Heart left ventricle (tissue), 16 donors: ENCODE measurements around the gene CIAO2A. TPM values are rescaled to one million over a fixed set of nuclear protein-coding genes. Genes with fewer than 3 reads are reported as not detected.

Experiments
- ATAC-seq, 4 donors: fragments of 200-7000 bp; cut with Tn5 transposase; one replicate each; pipeline ENCODE4 v1.9.1; 2020 to 2022; ENCODE audit warnings: moderate library complexity in 4 of 4, mild to moderate bottlenecking in 3 of 4, moderate number of reproducible peaks in 1 of 4
- DNase-seq, 5 donors: peaks; one replicate each; pipeline ENCODE4 v3.0.0-alpha.2; 2020
- H3K27ac ChIP-seq, 12 donors: fragments of 200-600 bp; sonication (generic) in 4 of 12; one replicate each; pipeline versions ENCODE4 v1.5.0 to v1.8.0; 2016 to 2022; ENCODE audit warnings: mild to moderate bottlenecking in 2 of 12
- H3K27me3 ChIP-seq, 9 donors: fragments of 200-600 bp; sonication (generic) in 2 of 9; one replicate each; pipeline versions ENCODE4 v1.5.1 to v1.8.0; 2016 to 2022; ENCODE audit warnings: mild to moderate bottlenecking in 3 of 9
- H3K36me3 ChIP-seq, 9 donors: fragments of 200-600 bp; sonication (generic) in 2 of 9; one replicate each; pipeline versions ENCODE4 v1.5.0 to v1.8.0; 2018 to 2022; ENCODE audit warnings: mild to moderate bottlenecking in 2 of 9
- H3K4me1 ChIP-seq, 12 donors: fragments of 200-600 bp; sonication (generic) in 4 of 12; one replicate each; pipeline versions ENCODE4 v1.5.0 to v1.8.0; 2016 to 2022; ENCODE audit warnings: mild to moderate bottlenecking in 3 of 12
- H3K4me3 ChIP-seq, 12 donors: fragments of 200-600 bp; sonication (generic) in 4 of 12; one replicate each; pipeline versions ENCODE4 v1.5.0 to v1.8.0; 2017 to 2022; ENCODE audit warnings: mild to moderate bottlenecking in 9 of 12, moderate library complexity in 4 of 12
- H3K9me3 ChIP-seq, 12 donors: fragments of 200-600 bp; sonication (generic) in 4 of 12; one replicate each; pipeline versions ENCODE4 v1.5.0 to v1.8.0; 2016 to 2022; ENCODE audit warnings: mild to moderate bottlenecking in 1 of 12
- CTCF ChIP-seq, 12 donors: fragments of 200-600 bp; sonication (generic) in 4 of 12; IDR thresholded peaks; one replicate each; pipeline versions ENCODE4 v1.5.0 to v1.8.0; 2018 to 2022; ENCODE audit warnings: antibody characterized with exemption in 12 of 12, mild to moderate bottlenecking in 5 of 12
- POLR2A ChIP-seq, 2 donors: fragments of 450-650 bp; IDR thresholded peaks; one replicate each; pipeline ENCODE4 v1.6.1; 2017; ENCODE audit warnings: antibody characterized with exemption in 2 of 2, mild to moderate bottlenecking in 2 of 2, moderate library complexity in 2 of 2
- WGBS, 4 donors: extraction: QIAGEN DNeasy Blood & Tissue Kit in 2 of 4; methylation state at CpG; one replicate each; pipeline versions ENCODE4 v1.1.5 to v1.1.7; 2013 to 2018; 5-methylcytosine and 5-hydroxymethylcytosine counted together
- intact Hi-C, 10 donors: fragments of 100-400 bp; cut with DNase I; formaldehyde crosslinking; loops; one replicate each; pipeline versions ENCODE4 v1.11.1 to v1.14.2; 2022
- polyA plus RNA-seq, 2 donors: library from polyadenylated mRNA; stranded (reverse); fragments of 200-250 nt; gene quantifications; one replicate each; pipeline ENCODE4 v1.2.3, GENCODE V29; 2013
- total RNA-seq, 9 donors: library from RNA; depleted of rRNA in 2 of 9; stranded (reverse); fragments of >200 nt in 2 of 9; fragmentation: NEBNext Ultra II Directional in 3 of 9; extraction: Animal tissue kit (Norgen Biotek cat#: 25700) in 3 of 9; gene quantifications; one replicate each; pipeline versions ENCODE4 v1.1.0 to v1.2.4, GENCODE V29; 2016 to 2023
- donor health status: ischemic (EF 13 %, LVEDD 7.1; RV severe dilation, severe dysfunction).
- donor health status: healthy with polysubstance abuse.
- donor health status: DM: no; HTN: yes; CAD: no.
- donor health status: DM: no; HTN: no; CAD: no.
- donor health status: ischemic (EF 25% LVEDD 6.9; RV normal size, moderate dysfunction).
- donor health status: ischemic (EF 25% LVEDD 5.7; RV mildly dilated, moderate dysfunction).
- donor health status: healthy.
- donor health status: DM: yes; HTN: yes; CAD: no.
- donor health status: ischemic (EF 35%, LVEDD 5.7; RV mildly dilated, moderate dysfunction).
- donor health status: nonischemic (EF 11% LVEDD 7.7; RV severe dilation, severe dysfunction).
- donor health status: DM: yes; HTN: yes; CAD: no.
- donor health status: PGD.
- donor health status: ischemic (EF 29% LVEDD 5.4; RV normal size, mild dysfunction).
- donor health status: nonischemic (EF 23%, LVEDD 6.1; RV moderate dilation, normal function).

Gene CIAO2A
- total and polyA plus RNA-seq, 11 donors, result 41.6 to 114 (median 56.5) TPM

GRCh38 chr15:64095431-64095794, 1.8 kb upstream of the CIAO2A start:
- Histone ChIP-seq H3K9me3 (no peaks in the 10 kb centered on the region), H3K27ac (peak overlapping the region in 11 of 12 donors; percentile 82 to 94 (median 88)), H3K4me1 (peaks cover 8 to 84% (median 63%) of the 10 kb centered on the region in 12 donors), H3K4me3 (peak overlapping the region in 11 of 12 donors; percentile 75 to 99 (median 89)), H3K27me3 (no peaks in the 10 kb centered on the region), H3K36me3 (peaks cover 0 to 5% (median 0%) of the 10 kb centered on the region in 9 donors)
- DNase-seq (no peak), ATAC-seq (no peak)
- intact Hi-C loops, result loop anchor here in 7 of 10 donors (2.0 to 10.0 kb wide), 3 partner anchors 49 to 67 kb away; partner anchors contain the start of genes SNX22 (in 6 of the 7) and PPIB (in 1 of the 7)
- WGBS, 4 donors, result 25 to 45% (median 36%) methylated on average over 4 of the region's 4 CpGs
- TF ChIP-seq CTCF (IDR thresholded peaks at IDR 0.05) (no peak), POLR2A (IDR thresholded peaks at IDR 0.05) (no peak)

GRCh38 chr15:64092864-64093626, 593 bp downstream of the CIAO2A start:
- Histone ChIP-seq H3K4me3 (peak overlapping the region; percentile 62 to 88 (median 80)), H3K4me1 (peaks cover 4 to 81% (median 51%) of the 10 kb centered on the region in 12 donors), H3K9me3 (no peaks in the 10 kb centered on the region), H3K27ac (peak overlapping the region; percentile 80 to 97 (median 88)), H3K36me3 (peaks cover 0 to 18% (median 10%) of the 10 kb centered on the region in 9 donors), H3K27me3 (no peaks in the 10 kb centered on the region)
- intact Hi-C loops, result loop anchor here in 2 of 10 donors (5.0 to 10.0 kb wide), 2 partner anchors 52 to 59 kb away; partner anchors contain the start of gene SNX22 (in 1 of the 2)
- whole genome bisulfite sequencing, 4 donors, result 4 to 6% (median 5%) methylated on average over 22 of the region's 22 CpGs
- ATAC-seq (peak; percentile 29 to 48 (median 40)), DNase-seq (peak; percentile 43 to 74 (median 67))
- TF ChIP-seq POLR2A (IDR thresholded peaks at IDR 0.05) (no peak), CTCF (IDR thresholded peaks at IDR 0.05) (peak in 1 of 12 donors; percentile 19)

GRCh38 chr15:64092075-64092820, 1.4 kb downstream of the CIAO2A start:
- H3K36me3 ChIP-seq, result peaks cover 0 to 26% (median 18%) of the 10 kb centered on the region in 9 donors
- peak overlapping the region in 10 of 12 donors; percentile 62 to 88 (median 80) for H3K4me3 ChIP-seq
- no peaks in the 10 kb centered on the region for H3K9me3 ChIP-seq
- peaks cover 4 to 75% (median 43%) of the 10 kb centered on the region in 12 donors for H3K4me1 ChIP-seq
- TF ChIP-seq CTCF (IDR thresholded peaks at IDR 0.05) (no peak), POLR2A (IDR thresholded peaks at IDR 0.05) (no peak)
- no peak for ATAC-seq
- no peak for DNase-seq
- H3K27ac ChIP-seq, result peak overlapping the region; percentile 80 to 97 (median 88)
- intact Hi-C loops, result loop anchor here in 2 of 10 donors (5.0 to 10.0 kb wide), 2 partner anchors 53 to 60 kb away; partner anchors contain the start of gene SNX22 (in 1 of the 2)
- H3K27me3 ChIP-seq, result no peaks in the 10 kb centered on the region
